ENCODE measurements around the gene MET. TPM values are rescaled to one million over a fixed set of nuclear protein-coding genes. Genes with fewer than 3 reads are reported as not detected.

Gene MET
- total and polyA plus RNA-seq, 2 of the 8 experiments (the other 6 are each of a cell fraction or from before 2014, with no cell fraction given): 3.5 to 12.9 TPM

- no peak overlapping the region for H4K91ac ChIP-seq (replicated peaks; ENCODE audit: insufficient read length, low read length)
- H4K20me1 ChIP-seq (replicated peaks in 1 of 2; ENCODE audit: control insufficient read depth in 1 of 2, insufficient read depth in 2 of 2, low read length in 2 of 2): no peaks in the 10 kb centered on the region
- H3K9me3 ChIP-seq (ENCODE audit: insufficient read depth in 2 of 2, low read depth in 1 of 2, low read length in 1 of 2): no peaks in the 10 kb centered on the region
- H2BK15ac ChIP-seq (ENCODE audit: low read length): no peak overlapping the region
- CTCF ChIA-PET (ENCODE audit: partially characterized antibody): interaction anchor here (0.6 to 2.7 kb wide), 16 partner anchors 9 to 644 kb away, joined by 3 to 17 read pairs (median 4); no protein-coding TSS in a partner anchor
- no peak overlapping the region for H3K18ac ChIP-seq (ENCODE audit: extremely low read depth, low read length)
- H3K4me1 ChIP-seq (replicated peaks in 1 of 4; ENCODE audit: control insufficient read depth in 3 of 4, insufficient read depth in 4 of 4, low read length in 3 of 4): peaks cover 0 to 3% (median 0%) of the 10 kb centered on the region in 4 experiments; a peak in 1 of 7 replicates
- no peak overlapping the region for H2BK20ac ChIP-seq (ENCODE audit: low read length)
- H3K27me3 ChIP-seq (replicated peaks in 1 of 4; ENCODE audit: control insufficient read depth in 3 of 4, extremely low read depth in 1 of 4, insufficient read depth in 3 of 4, low read length in 3 of 4): no peaks in the 10 kb centered on the region
- H3K36me3 ChIP-seq (ENCODE audit: control insufficient read depth in 2 of 4, insufficient read depth in 4 of 4, low read length in 3 of 4): no peaks in the 10 kb centered on the region
- no peak overlapping the region for H2BK120ac ChIP-seq (replicated peaks; ENCODE audit: low read depth, low read length)
- H3K4me3 ChIP-seq (ENCODE audit: extremely low read depth in 1 of 4, insufficient read depth in 2 of 4, low read depth in 3 of 4, low read length in 4 of 4): no peak overlapping the region
- H2AK5ac ChIP-seq (ENCODE audit: low read depth, low read length): no peak overlapping the region
- FAIRE-seq (no peak), DNase-seq (ENCODE audit: low read depth in 1 of 2, low spot score in 2 of 2) (no peak)
- no peaks in the 10 kb centered on the region for H3K79me1 ChIP-seq (ENCODE audit: low read depth, low read length)
- no peak overlapping the region for H3K56ac ChIP-seq (replicated peaks; ENCODE audit: insufficient read length, low read depth, low read length)
- H4K5ac ChIP-seq (ENCODE audit: insufficient read length, low read depth, low read length): no peak overlapping the region
- H2BK12ac ChIP-seq (ENCODE audit: low read depth, low read length): no peak overlapping the region
- H3K27ac ChIP-seq (ENCODE audit: low read depth, low read length): no peak overlapping the region
- no peak overlapping the region for H2BK5ac ChIP-seq (ENCODE audit: low read depth, low read length)
- no peak overlapping the region for H3K14ac ChIP-seq (ENCODE audit: insufficient read length)
- POLR2A ChIA-PET (ENCODE audit: partially characterized antibody): no interaction called here
- H3K23me2 ChIP-seq (ENCODE audit: low read depth, low read length): no peaks in the 10 kb centered on the region
- H4K8ac ChIP-seq (ENCODE audit: extremely low read depth, insufficient read depth, low read length): no peak overlapping the region
- no peak overlapping the region for H3K4me2 ChIP-seq (ENCODE audit: insufficient read depth in 1 of 2, low read depth in 2 of 2, low read length in 2 of 2)
- H3K9ac ChIP-seq (replicated peaks in 1 of 4; ENCODE audit: extremely low read depth in 1 of 4, low read depth in 3 of 4, low read length in 3 of 4): no peak overlapping the region
- no peaks in the 10 kb centered on the region for H3K79me2 ChIP-seq (ENCODE audit: control insufficient read depth in 1 of 2, insufficient read depth in 2 of 2, low read length in 2 of 2)
- no peak overlapping the region for H3K4ac ChIP-seq (replicated peaks; ENCODE audit: insufficient read length, low read depth, low read length)
- H3K23ac ChIP-seq (ENCODE audit: insufficient read length): no peak overlapping the region
- H2AFZ ChIP-seq (ENCODE audit: low read length): no peak overlapping the region
- 74% methylated on average over 6 of the region's 6 CpGs; no CpG with 5 or more reads in 1 of the 2 experiments for WGBS, 2 experiments (ENCODE audit: extremely low coverage in 1 of 2, insufficient coverage in 1 of 2, insufficient read length in 1 of 2, insufficient replicate concordance in 2 of 2, low coverage in 1 of 2, low lambda C conversion rate in 2 of 2, missing lambda C conversion rate in 1 of 2)
- TF ChIP-seq EGR1 (IDR thresholded peaks at IDR 0.05; ENCODE audit: borderline replicate concordance, low read depth, low read length): no peak
- no peak for TF ChIP-seq KDM1A (IDR thresholded peaks at IDR 0.05; ENCODE audit: borderline replicate concordance, low read length)
- TF ChIP-seq SIN3A (conservative IDR thresholded peaks at IDR 0.05 in 1 of 2, IDR thresholded peaks at IDR 0.05 in 1 of 2; ENCODE audit: low read depth in 1 of 2, low read length in 2 of 2): no peak
- no peak for TF ChIP-seq NANOG (IDR thresholded peaks at IDR 0.05; ENCODE audit: insufficient read depth, low read depth, low read length, poor library complexity, severe bottlenecking)
- TF ChIP-seq SP4 (IDR thresholded peaks at IDR 0.05; ENCODE audit: low read length): no peak
- TF ChIP-seq POLR2A (IDR thresholded peaks at IDR 0.05; ENCODE audit: control extremely low read depth in 1 of 2, low read depth in 2 of 2, low read length in 2 of 2): no peak
- no peak for TF ChIP-seq SIRT6 (IDR thresholded peaks at IDR 0.05; ENCODE audit: low read length)
- TF ChIP-seq CHD1 (IDR thresholded peaks at IDR 0.05; ENCODE audit: low read depth, low read length): no peak
- no peak for TF ChIP-seq CTCF (IDR thresholded peaks at IDR 0.05; ENCODE audit: control extremely low read depth in 1 of 3, insufficient read depth in 1 of 3, low read depth in 1 of 3, low read length in 3 of 3)
- no peak for TF ChIP-seq CHD2 (IDR thresholded peaks at IDR 0.05; ENCODE audit: low read length)
- TF ChIP-seq ZNF274 (IDR thresholded peaks at IDR 0.05; ENCODE audit: borderline replicate concordance, extremely low read depth, low read length): no peak
Observed at GRCh38 chr7:116810267-116811116, 138.5 kb downstream of the MET start.
